ENCODE measurements around the gene RNF157. TPM values are rescaled to one million over a fixed set of nuclear protein-coding genes. Genes with fewer than 3 reads are reported as not detected.

The RNF157 gene
- total and polyA plus RNA-seq, 2 of the 13 experiments (the other 11 are each of a cell fraction or from before 2014, with no cell fraction given): 0.44 to 1.5 TPM

DNA sequence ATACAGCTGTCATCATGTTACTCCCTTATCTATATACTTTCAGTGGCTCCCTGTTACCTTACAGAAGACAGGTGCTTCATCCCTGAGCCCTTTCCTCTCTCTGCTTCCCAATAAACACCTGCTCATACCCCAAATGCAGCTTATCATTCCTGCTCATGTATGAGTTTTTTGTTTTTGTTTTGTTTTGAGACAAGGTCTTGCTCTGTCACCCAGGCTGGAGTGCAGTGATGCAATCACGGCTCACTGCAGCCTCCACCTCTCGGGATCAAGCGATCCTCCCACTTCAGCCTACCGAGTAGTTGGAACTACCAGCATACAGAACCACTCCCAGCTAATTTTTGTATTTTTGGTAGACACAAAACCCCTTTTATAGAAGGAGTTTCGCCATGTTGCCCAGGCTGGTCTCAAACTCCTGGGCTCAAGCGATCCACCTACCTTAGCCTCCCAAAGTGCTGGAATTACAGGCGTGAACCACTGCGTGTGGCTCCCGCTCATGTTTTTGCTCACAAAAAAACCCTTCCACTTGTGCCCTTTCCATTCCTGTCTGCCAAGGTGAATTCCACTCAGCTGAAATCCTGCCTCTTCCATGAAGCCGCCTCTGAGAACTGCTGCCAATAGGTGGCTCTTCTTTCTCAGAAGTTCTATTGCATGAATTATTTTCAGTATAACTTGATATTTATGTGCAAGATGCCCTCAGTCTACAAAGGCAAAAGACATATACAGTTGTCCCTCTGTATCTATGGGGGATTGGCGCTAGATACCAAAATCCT, 7.9 kb upstream of the RNF157 start (continued):
- TF ChIP-seq, protein P1, sequence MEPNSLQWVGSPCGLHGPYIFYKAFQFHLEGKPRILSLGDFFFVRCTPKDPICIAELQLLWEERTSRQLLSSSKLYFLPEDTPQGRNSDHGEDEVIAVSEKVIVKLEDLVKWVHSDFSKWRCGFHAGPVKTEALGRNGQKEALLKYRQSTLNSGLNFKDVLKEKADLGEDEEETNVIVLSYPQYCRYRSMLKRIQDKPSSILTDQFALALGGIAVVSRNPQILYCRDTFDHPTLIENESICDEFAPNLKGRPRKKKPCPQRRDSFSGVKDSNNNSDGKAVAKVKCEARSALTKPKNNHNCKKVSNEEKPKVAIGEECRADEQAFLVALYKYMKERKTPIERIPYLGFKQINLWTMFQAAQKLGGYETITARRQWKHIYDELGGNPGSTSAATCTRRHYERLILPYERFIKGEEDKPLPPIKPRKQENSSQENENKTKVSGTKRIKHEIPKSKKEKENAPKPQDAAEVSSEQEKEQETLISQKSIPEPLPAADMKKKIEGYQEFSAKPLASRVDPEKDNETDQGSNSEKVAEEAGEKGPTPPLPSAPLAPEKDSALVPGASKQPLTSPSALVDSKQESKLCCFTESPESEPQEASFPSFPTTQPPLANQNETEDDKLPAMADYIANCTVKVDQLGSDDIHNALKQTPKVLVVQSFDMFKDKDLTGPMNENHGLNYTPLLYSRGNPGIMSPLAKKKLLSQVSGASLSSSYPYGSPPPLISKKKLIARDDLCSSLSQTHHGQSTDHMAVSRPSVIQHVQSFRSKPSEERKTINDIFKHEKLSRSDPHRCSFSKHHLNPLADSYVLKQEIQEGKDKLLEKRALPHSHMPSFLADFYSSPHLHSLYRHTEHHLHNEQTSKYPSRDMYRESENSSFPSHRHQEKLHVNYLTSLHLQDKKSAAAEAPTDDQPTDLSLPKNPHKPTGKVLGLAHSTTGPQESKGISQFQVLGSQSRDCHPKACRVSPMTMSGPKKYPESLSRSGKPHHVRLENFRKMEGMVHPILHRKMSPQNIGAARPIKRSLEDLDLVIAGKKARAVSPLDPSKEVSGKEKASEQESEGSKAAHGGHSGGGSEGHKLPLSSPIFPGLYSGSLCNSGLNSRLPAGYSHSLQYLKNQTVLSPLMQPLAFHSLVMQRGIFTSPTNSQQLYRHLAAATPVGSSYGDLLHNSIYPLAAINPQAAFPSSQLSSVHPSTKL (CRISPR knock-in tag; IDR thresholded peaks at IDR 0.05): no peak
- TF ChIP-seq ZNF589 (CRISPR knock-in tag; conservative IDR thresholded peaks at IDR 0.05): no peak
- no peak for TF ChIP-seq SETDB1 (CRISPR knock-in tag; IDR thresholded peaks at IDR 0.05; ENCODE audit: borderline replicate concordance)
- no peak for TF ChIP-seq PAX8 (CRISPR knock-in tag; IDR thresholded peaks at IDR 0.05; ENCODE audit: borderline replicate concordance)
- TF ChIP-seq MED8 (CRISPR knock-in tag; IDR thresholded peaks at IDR 0.05; ENCODE audit: insufficient replicate concordance): no peak
- no peak for TF ChIP-seq MAZ (IDR thresholded peaks at IDR 0.05; ENCODE audit: borderline replicate concordance, low read depth, low read length)
- no peak for TF ChIP-seq MAZ (CRISPR knock-in tag; IDR thresholded peaks at IDR 0.05; ENCODE audit: low read depth)
- TF ChIP-seq, protein P2, sequence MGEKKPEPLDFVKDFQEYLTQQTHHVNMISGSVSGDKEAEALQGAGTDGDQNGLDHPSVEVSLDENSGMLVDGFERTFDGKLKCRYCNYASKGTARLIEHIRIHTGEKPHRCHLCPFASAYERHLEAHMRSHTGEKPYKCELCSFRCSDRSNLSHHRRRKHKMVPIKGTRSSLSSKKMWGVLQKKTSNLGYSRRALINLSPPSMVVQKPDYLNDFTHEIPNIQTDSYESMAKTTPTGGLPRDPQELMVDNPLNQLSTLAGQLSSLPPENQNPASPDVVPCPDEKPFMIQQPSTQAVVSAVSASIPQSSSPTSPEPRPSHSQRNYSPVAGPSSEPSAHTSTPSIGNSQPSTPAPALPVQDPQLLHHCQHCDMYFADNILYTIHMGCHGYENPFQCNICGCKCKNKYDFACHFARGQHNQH (CRISPR knock-in tag; IDR thresholded peaks at IDR 0.05): peak; percentile 39; the same call in 1 of the 2 replicates
- TF ChIP-seq SIX1 (CRISPR knock-in tag; IDR thresholded peaks at IDR 0.05; ENCODE audit: borderline replicate concordance): no peak
- no peak for TF ChIP-seq ZNF646 (CRISPR knock-in tag; IDR thresholded peaks at IDR 0.05)
- no peak for TF ChIP-seq ZKSCAN8 (CRISPR knock-in tag; IDR thresholded peaks at IDR 0.05; ENCODE audit: borderline replicate concordance)
- peak; percentile 57 for TF ChIP-seq SALL1 (CRISPR knock-in tag; IDR thresholded peaks at IDR 0.05)
- no peak for TF ChIP-seq SMAD1 (CRISPR knock-in tag; IDR thresholded peaks at IDR 0.05; ENCODE audit: borderline replicate concordance, low read depth)
- no peak for TF ChIP-seq SRSF9 (IDR thresholded peaks at IDR 0.05; ENCODE audit: borderline replicate concordance, insufficient read depth, low read depth, low read length, poor library complexity, severe bottlenecking)
- no peak for TF ChIP-seq ZNF766 (CRISPR knock-in tag; IDR thresholded peaks at IDR 0.05; ENCODE audit: borderline replicate concordance)
- 0 out of 2 replicates have a peak, but pooled peaks have one; percentile 50 for TF ChIP-seq SMAD3 (CRISPR knock-in tag; IDR thresholded peaks at IDR 0.05)
- no peak for TF ChIP-seq GFI1 (CRISPR knock-in tag; IDR thresholded peaks at IDR 0.05; ENCODE audit: borderline replicate concordance)
